RWPE1 (cell line): ENCODE measurements around the gene R3HDM1.
A peak's percentile ranks its signal among the peaks of the same experiment; 100 is the strongest.

Experiments used
- CTCF ChIA-PET: fragments of 350-600 bp; sonication (Branson Sonifier 250); formaldehyde crosslinking; extraction: SDS; loops from one replicate; lab custom pipeline; 2021; lab: Yijun Ruan, JAX
- POLR2A ChIA-PET: fragments of 400-600 bp; formaldehyde crosslinking; extraction: SDS; loops from one replicate; lab custom pipeline; 2020; ENCODE audit warnings: antibody characterized with exemption; ENCODE audit not compliant: low non-redundant PET; lab: Yijun Ruan, JAX
- DNase-seq: peaks from one replicate; pipeline ENCODE4 v3.0.0; 2012; ENCODE audit warnings: low spot score
- H3K27ac ChIP-seq: fragments of 450-650 bp; 2 replicates; pipeline ENCODE4 v1.5.1; 2017
- CTCF ChIP-seq: fragments of 450-650 bp; conservative IDR thresholded peaks from 2 replicates; pipeline ENCODE4 v1.5.1; 2017; ENCODE audit warnings: low read depth, mild to moderate bottlenecking

Gene R3HDM1

GRCh38 chr2:135586148-135586547 is 54.9 kb downstream of the R3HDM1 start:
- POLR2A ChIA-PET = no interaction called here
- CTCF ChIA-PET = interaction anchor here (0.9 kb wide), 1 partner anchor 546 kb away, joined by 3 read pairs; no protein-coding TSS in a partner anchor
- DNase-seq = no peak

GRCh38 chr2:135587958-135588357 is 56.7 kb downstream of the R3HDM1 start:
- no peak overlapping the region for H3K27ac ChIP-seq
- no peak for TF ChIP-seq CTCF
- CTCF ChIA-PET = no interaction called here
- POLR2A ChIA-PET = no interaction called here
- no peak for DNase-seq

More at GRCh38 chr2:135586148-135586547, 54.9 kb downstream of the R3HDM1 start:
- H3K27ac ChIP-seq = no peak overlapping the region
- TF ChIP-seq CTCF = no peak

- no peak for DNase-seq
- no peak overlapping the region for H3K27ac ChIP-seq
- TF ChIP-seq CTCF = no peak
- CTCF ChIA-PET = interaction anchor here (0.6 kb wide), 1 partner anchor 332 kb away, joined by 3 read pairs; no protein-coding TSS in a partner anchor
- POLR2A ChIA-PET = no interaction called here
Observed at GRCh38 chr2:135590619-135591260, 59.5 kb downstream of the R3HDM1 start.

GRCh38 chr2:135600915-135601314 is 69.6 kb downstream of the R3HDM1 start:
- peak; percentile 22; the same call in 1 of the 2 replicates for TF ChIP-seq CTCF
- no peak overlapping the region for H3K27ac ChIP-seq
- ChIA-PET CTCF (interaction anchor here (0.6 to 1.8 kb wide), 2 partner anchors 369 to 597 kb away, joined by 3 to 6 read pairs; no protein-coding TSS in a partner anchor), POLR2A (no interaction called here)
- no peak for DNase-seq

GRCh38 chr2:135603543-135603942 is 72.3 kb downstream of the R3HDM1 start:
- no peak for TF ChIP-seq CTCF
- H3K27ac ChIP-seq = no peak overlapping the region; the same call in 1 of the 2 replicates
- CTCF ChIA-PET = interaction anchor here (0.7 kb wide), 1 partner anchor 353 kb away, joined by 5 read pairs; no protein-coding TSS in a partner anchor
- DNase-seq = no peak
- POLR2A ChIA-PET = no interaction called here

GRCh38 chr2:135607561-135607960 is 76.3 kb downstream of the R3HDM1 start:
- no peak for TF ChIP-seq CTCF
- CTCF ChIA-PET = no interaction called here
- no peak overlapping the region for H3K27ac ChIP-seq
- POLR2A ChIA-PET = no interaction called here
- DNase-seq = no peak
